GM12878 (cell line): Measurements from ENCODE around the gene SPX.

ENCODE experiments used
- BCLAF1 ChIP-seq: fragments of 450-650 bp; IDR thresholded peaks from 2 replicates; pipeline ENCODE4 v1.6.1; 2017; ENCODE audit warnings: antibody characterized with exemption, mild to moderate bottlenecking, moderate library complexity
- CBFB ChIP-seq: IDR thresholded peaks from 2 replicates; pipeline ENCODE4 v1.6.1; 2016; ENCODE audit warnings: antibody characterized with exemption, low read depth
- CTCF ChIP-seq, 3 experiments: IDR thresholded peaks in 2 of 3; conservative IDR thresholded peaks in 1 of 3; 2 replicates each; pipeline ENCODE4 v1.5.1; 2011; ENCODE audit warnings: low read depth in 3 of 3, low read length in 3 of 3, mild to moderate bottlenecking in 3 of 3, control low read depth in 2 of 3, moderate library complexity in 2 of 3, inconsistent platforms in 1 of 3, mixed read lengths in 1 of 3; ENCODE audit not compliant: control insufficient read depth in 2 of 3, insufficient read depth in 1 of 3; ENCODE audit errors: extremely low read depth in 1 of 3
- EP300 ChIP-seq, 2 experiments: fragments of 150-350 bp in 1 of 2; IDR thresholded peaks; 2 replicates each; pipeline ENCODE4 v1.6.1; 2011 to 2012; ENCODE audit warnings: low read depth in 2 of 2, low read length in 2 of 2, borderline replicate concordance in 1 of 2, improper control_type of control experiment in 1 of 2, inconsistent platforms in 1 of 2; ENCODE audit not compliant: control insufficient read depth in 1 of 2
- POLR2AphosphoS5 ChIP-seq: IDR thresholded peaks from 2 replicates; pipeline ENCODE4 v1.6.1; 2011; ENCODE audit warnings: mild to moderate bottlenecking, low read length, inconsistent platforms
- RAD21 ChIP-seq: IDR thresholded peaks from 2 replicates; pipeline ENCODE4 v1.6.1; 2011; ENCODE audit warnings: mild to moderate bottlenecking, low read depth, low read length, moderate library complexity; ENCODE audit not compliant: insufficient read depth
- RBBP5 ChIP-seq: fragments of 200-600 bp; sonication (generic); conservative IDR thresholded peaks from 2 replicates; pipeline ENCODE4 v1.6.1; 2016
- SMARCA5 ChIP-seq: fragments of 450-650 bp; IDR thresholded peaks from 2 replicates; pipeline ENCODE4 v1.6.1; 2017; ENCODE audit warnings: mild to moderate bottlenecking
- SPI1 ChIP-seq: IDR thresholded peaks from 2 replicates; pipeline ENCODE4 v1.6.1; 2011; ENCODE audit warnings: low read depth, mild to moderate bottlenecking, low read length, moderate library complexity, borderline replicate concordance; ENCODE audit not compliant: insufficient read depth
- TAF1 ChIP-seq: IDR thresholded peaks from 2 replicates; pipeline ENCODE4 v1.6.1; 2011; ENCODE audit warnings: mild to moderate bottlenecking, low read depth, low read length, borderline replicate concordance
- USF1 ChIP-seq: IDR thresholded peaks from 2 replicates; pipeline ENCODE4 v1.6.1; 2011; ENCODE audit warnings: borderline replicate concordance, low read depth, mild to moderate bottlenecking, moderate library complexity, mixed read lengths, low read length; ENCODE audit not compliant: insufficient read depth; ENCODE audit errors: extremely low read length
- ZZZ3 ChIP-seq: IDR thresholded peaks from 2 replicates; pipeline ENCODE4 v1.6.1; 2011; ENCODE audit warnings: low read depth; ENCODE audit not compliant: control insufficient read depth, insufficient read length

GRCh38 chr12:21576431-21576830, 50.3 kb downstream of the SPX start:
- TF ChIP-seq CBFB (no peak), BCLAF1 (no peak), USF1 (no peak), RBBP5 (no peak), CTCF (IDR thresholded peaks at IDR 0.05 in 2 of 3, conservative IDR thresholded peaks at IDR 0.05 in 1 of 3; ENCODE audit: control insufficient read depth in 2 of 3, extremely low read depth in 1 of 3, insufficient read depth in 1 of 3, low read depth in 3 of 3, low read length in 3 of 3) (no peak), ZZZ3 (no peak), EP300 (IDR thresholded peaks at IDR 0.05; ENCODE audit: borderline replicate concordance in 1 of 2, control insufficient read depth in 1 of 2, low read depth in 2 of 2, low read length in 2 of 2) (no peak), SPI1 (no peak), TAF1 (no peak), RAD21 (no peak), SMARCA5 (no peak), POLR2AphosphoS5 (no peak)
